ENCODE results near the gene GM2A. TPM values are rescaled to one million over a fixed set of nuclear protein-coding genes. Genes with fewer than 3 reads are reported as not detected.

GM2A gene
- total and polyA plus RNA-seq, 9 of the 15 experiments (the other 6 are each of a cell fraction or from before 2014, with no cell fraction given) = 5.8 to 36.0 (median 10.0) TPM

- no peak overlapping the region for H3K4me3 ChIP-seq
- H3K79me2 ChIP-seq (ENCODE audit: control insufficient read depth, insufficient read depth, low read length) = no peaks in the 10 kb centered on the region; the same call in 2 of the 3 replicates
- H4K20me1 ChIP-seq (replicated peaks; ENCODE audit: control insufficient read depth, insufficient read depth, low read length) = no peaks in the 10 kb centered on the region
- intact Hi-C loops (cut with micrococcal nuclease) = no loop called here
- H3K27me3 ChIP-seq (ENCODE audit: control insufficient read depth in 2 of 2, insufficient read depth in 2 of 2, low read length in 2 of 2) = no peaks in the 10 kb centered on the region
- H2AFZ ChIP-seq (ENCODE audit: low read depth, low read length) = no peak overlapping the region
- no peaks in the 10 kb centered on the region for H3K36me3 ChIP-seq (ENCODE audit: control insufficient read depth, insufficient read depth, low read length)
- CTCF ChIA-PET (ENCODE audit: low intra/inter-chr PET ratio) = no interaction called here
- WGBS (ENCODE audit: insufficient coverage, low coverage, missing lambda C conversion rate) = 25% methylated on average over 3 of the region's 3 CpGs
- ATAC-seq = no peak
- no peak overlapping the region for H3K27ac ChIP-seq (ENCODE audit: extremely low read depth, low read depth, low read length)
- peaks cover 19 to 24% of the 10 kb centered on the region in 2 experiments; a peak in 4 of 5 replicates for H3K4me1 ChIP-seq (replicated peaks in 1 of 2; ENCODE audit: control insufficient read depth in 2 of 2, insufficient read depth in 2 of 2, low read length in 2 of 2)
- TF ChIP-seq SOX6 (IDR thresholded peaks at IDR 0.05) = no peak
- TF ChIP-seq ATF3 (IDR thresholded peaks at IDR 0.05) = peak; percentile 80
- TF ChIP-seq ATF3 (CRISPR knock-in tag; conservative IDR thresholded peaks at IDR 0.05) = no peak
- TF ChIP-seq CTBP1 (IDR thresholded peaks at IDR 0.05; ENCODE audit: borderline replicate concordance) = no peak
- no peak for TF ChIP-seq ZNF507 (tag; conservative IDR thresholded peaks at IDR 0.05)
- TF ChIP-seq JUND (IDR thresholded peaks at IDR 0.05; ENCODE audit: borderline replicate concordance, low read depth, low read length) = peak; percentile 78
- peak; percentile 50; the same call in 2 of the 3 replicates for TF ChIP-seq JUND (tag; IDR thresholded peaks at IDR 0.05; ENCODE audit: borderline replicate concordance, low read depth, low read length)
- 0 out of 2 replicates have a peak, but pooled peaks have one; percentile 32 for TF ChIP-seq ARID1B (IDR thresholded peaks at IDR 0.05)
- no peak for TF ChIP-seq CSDE1 (IDR thresholded peaks at IDR 0.05)
- peak; percentile 64; the same call in 1 of the 2 replicates for TF ChIP-seq JUN (IDR thresholded peaks at IDR 0.05; ENCODE audit: borderline replicate concordance, low read depth, low read length)
- TF ChIP-seq JUN (CRISPR knock-in tag; IDR thresholded peaks at IDR 0.05; ENCODE audit: borderline replicate concordance) = no peak
- no peak for TF ChIP-seq MTF1 (CRISPR knock-in tag; IDR thresholded peaks at IDR 0.05; ENCODE audit: borderline replicate concordance)
- TF ChIP-seq CBFA2T3 (IDR thresholded peaks at IDR 0.05) = no peak
- TF ChIP-seq GABPB2 (CRISPR knock-in tag; conservative IDR thresholded peaks at IDR 0.05) = no peak
- no peak for TF ChIP-seq COPS2 (conservative IDR thresholded peaks at IDR 0.05)
- peak; percentile 87 for TF ChIP-seq FOSL1 (tag; conservative IDR thresholded peaks at IDR 0.05)
- TF ChIP-seq SMARCA4 (IDR thresholded peaks at IDR 0.05) = 0 out of 2 replicates have a peak, but pooled peaks have one; percentile 28
- TF ChIP-seq ZBTB11 (CRISPR knock-in tag; IDR thresholded peaks at IDR 0.05) = no peak
- H3K4me2 ChIP-seq (ENCODE audit: insufficient read depth, low read length) = peak overlapping the region; percentile 14; the same call in 1 of the 2 replicates
- H3K9me1 ChIP-seq (ENCODE audit: control insufficient read depth, insufficient read depth, low read length) = no peaks in the 10 kb centered on the region
- H3K9me3 ChIP-seq (replicated peaks; ENCODE audit: control insufficient read depth, insufficient read depth, low read depth, low read length) = no peaks in the 10 kb centered on the region
- peak in 1 of 4 experiments; percentile 40 for DNase-seq (ENCODE audit: extremely low read depth in 1 of 4, low spot score in 3 of 4)
- POLR2A ChIA-PET = interaction anchor here (0.5 to 0.7 kb wide), 3 partner anchors 10 to 62 kb away, joined by 3 to 4 read pairs (median 3); no protein-coding TSS in a partner anchor
- FAIRE-seq = no peak
- no TSS peak for BruUV-seq (replicated peaks)
- in situ Hi-C loops (cut with MboI) = no loop called here
- no peak overlapping the region; a peak in 1 of 4 replicates for H3K9ac ChIP-seq (ENCODE audit: insufficient read depth in 1 of 2, low read depth in 2 of 2, low read length in 2 of 2)
These were observed 31.4 kb upstream of the GM2A start for GRCh38 chr5:151221574-151221973.
